Mesangial cell (primary cell): ENCODE results near the gene CEP20. TPM values are rescaled to one million over a fixed set of nuclear protein-coding genes. Genes with fewer than 3 reads are reported as not detected.

Source experiments
- total RNA-seq: library from RNA; depleted of rRNA; stranded (reverse); fragments of >200 nt; gene quantifications from 2 replicates; pipeline ENCODE4 v1.2.3, GENCODE V29; 2015

Gene CEP20, protein sequence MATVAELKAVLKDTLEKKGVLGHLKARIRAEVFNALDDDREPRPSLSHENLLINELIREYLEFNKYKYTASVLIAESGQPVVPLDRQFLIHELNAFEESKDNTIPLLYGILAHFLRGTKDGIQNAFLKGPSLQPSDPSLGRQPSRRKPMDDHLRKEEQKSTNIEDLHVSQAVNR
- 23.8 and 27.1 TPM in 2 replicates for total RNA-seq

DNA sequence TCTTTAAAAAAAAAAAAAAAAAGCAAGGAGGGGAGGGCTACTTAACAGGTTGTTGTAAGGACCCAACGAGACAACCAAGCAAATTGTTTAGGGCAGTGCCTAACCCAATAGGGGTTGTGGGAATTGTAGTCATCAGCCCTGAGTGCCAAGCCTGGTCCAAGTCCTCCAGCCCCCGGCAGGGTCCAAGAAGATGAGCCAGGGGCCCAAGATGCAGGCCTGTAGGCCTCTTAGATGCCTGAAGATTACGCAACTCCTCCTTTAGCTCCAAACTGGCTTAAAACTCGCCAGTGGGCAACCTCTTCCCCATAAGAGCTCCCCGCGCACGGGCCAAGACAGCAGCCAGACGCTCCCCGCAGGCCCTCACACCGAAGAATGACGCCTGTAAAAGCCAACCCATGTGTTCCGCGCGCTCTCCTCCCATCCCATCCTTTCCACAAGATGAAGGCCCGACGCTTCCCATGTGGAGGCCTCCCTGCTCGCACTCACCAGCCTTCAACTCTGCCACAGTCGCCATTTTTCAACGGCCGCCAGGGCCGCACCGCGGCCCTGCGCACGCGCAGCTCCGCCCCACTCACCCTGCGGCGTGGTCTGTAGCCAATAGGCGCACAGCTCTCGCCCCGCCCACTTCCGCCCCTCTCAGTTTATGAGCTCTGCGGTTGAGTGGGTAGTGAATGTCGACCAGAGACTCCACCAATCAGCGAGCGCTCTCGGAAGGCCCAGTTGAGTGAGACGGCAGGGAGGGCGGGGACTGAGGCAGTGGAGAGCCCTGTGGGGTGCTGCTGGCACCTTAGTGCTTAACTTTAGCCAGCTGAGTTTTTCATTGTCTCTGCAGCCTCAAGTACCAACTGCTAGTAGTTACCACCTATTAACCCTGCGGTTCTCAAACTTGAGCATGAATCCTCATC, at the start of gene CEP20:
Gene CEP20 (minus strand): TSS at position 532 of the 905 bp plus-strand sequence. CDS start 18 bp downstream, at position 514.

DNA sequence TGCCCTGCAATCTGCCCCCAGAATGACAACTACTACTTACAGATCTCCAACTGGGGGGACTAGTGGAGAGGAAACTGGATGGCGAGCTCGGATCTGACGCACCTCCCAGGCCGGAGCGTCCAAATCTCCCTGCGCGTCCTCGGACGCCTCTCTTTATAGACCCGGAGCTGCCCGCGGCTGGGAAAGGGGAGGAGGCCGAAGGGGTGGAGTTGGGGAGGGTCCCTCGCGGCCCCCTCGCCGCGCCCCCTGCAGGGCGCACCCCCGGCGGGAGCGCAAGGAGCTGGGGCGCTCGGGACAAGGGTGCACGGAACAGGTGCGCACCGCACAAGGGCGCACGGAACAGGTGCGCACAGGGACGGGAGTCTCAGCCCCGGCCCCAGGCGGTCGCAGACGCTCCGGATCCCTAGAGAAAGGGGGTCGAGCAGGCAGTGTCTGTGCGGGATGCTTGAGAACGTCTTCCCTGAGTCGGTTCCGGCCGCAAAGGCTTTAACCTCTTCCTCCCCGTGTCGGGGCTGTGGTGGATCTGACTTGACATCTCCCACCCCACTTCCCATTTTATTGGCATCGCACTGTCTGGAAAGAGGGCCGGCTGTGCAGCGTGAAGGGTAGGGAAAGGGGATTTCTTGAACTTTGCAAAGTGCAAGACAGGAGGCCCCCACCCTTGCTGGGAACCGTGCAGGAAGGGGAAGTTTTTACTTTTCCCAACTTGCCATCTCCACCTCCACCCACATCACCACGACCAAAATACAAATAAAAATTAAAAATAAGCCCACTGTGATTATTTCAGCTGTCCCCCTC, 31.3 kb downstream of the CEP20 start, which contains the start of gene MYH11:
Gene MYH11 (minus strand): TSS at position 128 of the 798 bp plus-strand sequence. CDS start 18,776 bp downstream, outside the sequence.

Other genes starting within 250 kb of the CEP20 start
- 12.4 and 18.3 TPM in 2 replicates for gene MARF1, start 245.4 kb downstream of the CEP20 start, total RNA-seq
- gene NDE1, start 238.4 kb downstream of the CEP20 start, total RNA-seq: 28.9 and 64.5 TPM in 2 replicates
- under 0.01 TPM in 1 of 2 replicates, not detected in the other for gene MYH11, start 31.6 kb downstream of the CEP20 start, total RNA-seq
- 27.7 and 43.4 TPM in 2 replicates for gene ABCC1, start 61.0 kb upstream of the CEP20 start, total RNA-seq